ENCODE data around the gene OFD1.

GRCh38 chrX:13700380-13700779 lies 34.2 kb upstream of the OFD1 start:
- TF ChIP-seq, protein P1, sequence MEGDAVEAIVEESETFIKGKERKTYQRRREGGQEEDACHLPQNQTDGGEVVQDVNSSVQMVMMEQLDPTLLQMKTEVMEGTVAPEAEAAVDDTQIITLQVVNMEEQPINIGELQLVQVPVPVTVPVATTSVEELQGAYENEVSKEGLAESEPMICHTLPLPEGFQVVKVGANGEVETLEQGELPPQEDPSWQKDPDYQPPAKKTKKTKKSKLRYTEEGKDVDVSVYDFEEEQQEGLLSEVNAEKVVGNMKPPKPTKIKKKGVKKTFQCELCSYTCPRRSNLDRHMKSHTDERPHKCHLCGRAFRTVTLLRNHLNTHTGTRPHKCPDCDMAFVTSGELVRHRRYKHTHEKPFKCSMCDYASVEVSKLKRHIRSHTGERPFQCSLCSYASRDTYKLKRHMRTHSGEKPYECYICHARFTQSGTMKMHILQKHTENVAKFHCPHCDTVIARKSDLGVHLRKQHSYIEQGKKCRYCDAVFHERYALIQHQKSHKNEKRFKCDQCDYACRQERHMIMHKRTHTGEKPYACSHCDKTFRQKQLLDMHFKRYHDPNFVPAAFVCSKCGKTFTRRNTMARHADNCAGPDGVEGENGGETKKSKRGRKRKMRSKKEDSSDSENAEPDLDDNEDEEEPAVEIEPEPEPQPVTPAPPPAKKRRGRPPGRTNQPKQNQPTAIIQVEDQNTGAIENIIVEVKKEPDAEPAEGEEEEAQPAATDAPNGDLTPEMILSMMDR (IDR thresholded peaks at IDR 0.05; ENCODE audit: insufficient read depth, low read length, poor library complexity, severe bottlenecking) = no peak
- TF ChIP-seq EZH2phosphoT487 (conservative IDR thresholded peaks at IDR 0.05; ENCODE audit: low read length) = no peak

Measured in SU-DHL-6 (cell line).